ENCODE measurements around the gene PRRG3. TPM values are rescaled to one million over a fixed set of nuclear protein-coding genes. Genes with fewer than 3 reads are reported as not detected.

Gene PRRG3
- polyA plus RNA-seq, 1 donor (not counting 4 experiments of a cell fraction or from before 2014, with no cell fraction given), result not detected

- no peak overlapping the region for H3K9ac ChIP-seq (ENCODE audit: control insufficient read depth, extremely low read depth, insufficient read depth, low read length)
- TF ChIP-seq EZH2 (IDR thresholded peaks at IDR 0.05; ENCODE audit: low read length) (no peak), CTCF (optimal IDR thresholded peaks at IDR 0.05 in 1 of 3, IDR thresholded peaks at IDR 0.05 in 1 of 3, conservative IDR thresholded peaks at IDR 0.05 in 1 of 3; ENCODE audit: extremely low read depth in 1 of 3, insufficient read depth in 2 of 3, low read length in 3 of 3) (no peak)
- no peaks in the 10 kb centered on the region for H3K9me3 ChIP-seq (ENCODE audit: control insufficient read depth, low read depth, low read length)
- H3K27me3 ChIP-seq (ENCODE audit: control insufficient read depth, extremely low read depth, insufficient read depth, low read length), result no peaks in the 10 kb centered on the region
- no peaks in the 10 kb centered on the region for H3K79me2 ChIP-seq (ENCODE audit: control insufficient read depth, insufficient read depth, low read length)
- H3K9me1 ChIP-seq (ENCODE audit: control insufficient read depth, extremely low read depth, insufficient read depth, low read length), result no peaks in the 10 kb centered on the region
- no peaks in the 10 kb centered on the region for H3K36me3 ChIP-seq (ENCODE audit: control insufficient read depth in 2 of 2, extremely low read depth in 1 of 2, insufficient read depth in 2 of 2, low read length in 2 of 2)
- H2AFZ ChIP-seq (ENCODE audit: control insufficient read depth, low read length), result no peak overlapping the region
- dilution Hi-C loops (cut with MboI; ENCODE audit: extremely low pct_ligation_motif_present, low sequenced_read_pairs), result no loop called here
- DNase-seq (ENCODE audit: low read depth, low spot score) (no peak), FAIRE-seq (no peak)
- H3K27ac ChIP-seq (ENCODE audit: control insufficient read depth, insufficient read depth, low read length), result no peak overlapping the region
- H3K4me1 ChIP-seq (ENCODE audit: control insufficient read depth, extremely low read depth, insufficient read depth, low read length), result no peaks in the 10 kb centered on the region
- no peak overlapping the region for H3K4me3 ChIP-seq (ENCODE audit: control insufficient read depth in 2 of 3, extremely low read depth in 1 of 3, insufficient read depth in 2 of 3, low read depth in 1 of 3, low read length in 3 of 3)
- H4K20me1 ChIP-seq (ENCODE audit: control insufficient read depth, extremely low read depth, insufficient read depth, low read length), result no peaks in the 10 kb centered on the region
- H3K4me2 ChIP-seq (ENCODE audit: control insufficient read depth, extremely low read depth, insufficient read depth, low read depth, low read length), result no peak overlapping the region
Measured at GRCh38 chrX:151711154-151711553, 15.9 kb downstream of the PRRG3 start.

- Histone ChIP-seq H2AFZ (ENCODE audit: control insufficient read depth, low read length) (no peak overlapping the region), H3K4me2 (ENCODE audit: control insufficient read depth, extremely low read depth, insufficient read depth, low read depth, low read length) (no peak overlapping the region), H3K4me3 (ENCODE audit: control insufficient read depth in 2 of 3, extremely low read depth in 1 of 3, insufficient read depth in 2 of 3, low read depth in 1 of 3, low read length in 3 of 3) (no peak overlapping the region), H3K9me1 (ENCODE audit: control insufficient read depth, extremely low read depth, insufficient read depth, low read length) (no peaks in the 10 kb centered on the region), H3K9me3 (ENCODE audit: control insufficient read depth, low read depth, low read length) (no peaks in the 10 kb centered on the region), H3K4me1 (ENCODE audit: control insufficient read depth, extremely low read depth, insufficient read depth, low read length) (no peaks in the 10 kb centered on the region), H3K36me3 (ENCODE audit: control insufficient read depth in 2 of 2, extremely low read depth in 1 of 2, insufficient read depth in 2 of 2, low read length in 2 of 2) (no peaks in the 10 kb centered on the region), H3K79me2 (ENCODE audit: control insufficient read depth, insufficient read depth, low read length) (no peaks in the 10 kb centered on the region), H3K9ac (ENCODE audit: control insufficient read depth, extremely low read depth, insufficient read depth, low read length) (no peak overlapping the region), H3K27ac (ENCODE audit: control insufficient read depth, insufficient read depth, low read length) (no peak overlapping the region), H3K27me3 (ENCODE audit: control insufficient read depth, extremely low read depth, insufficient read depth, low read length) (no peaks in the 10 kb centered on the region), H4K20me1 (ENCODE audit: control insufficient read depth, extremely low read depth, insufficient read depth, low read length) (no peaks in the 10 kb centered on the region)
- DNase-seq (ENCODE audit: low read depth, low spot score) (no peak), FAIRE-seq (no peak)
- TF ChIP-seq EZH2 (IDR thresholded peaks at IDR 0.05; ENCODE audit: low read length), result no peak
- TF ChIP-seq CTCF (optimal IDR thresholded peaks at IDR 0.05 in 1 of 3, IDR thresholded peaks at IDR 0.05 in 1 of 3, conservative IDR thresholded peaks at IDR 0.05 in 1 of 3; ENCODE audit: extremely low read depth in 1 of 3, insufficient read depth in 2 of 3, low read length in 3 of 3), result no peak
- dilution Hi-C loops (cut with MboI; ENCODE audit: extremely low pct_ligation_motif_present, low sequenced_read_pairs), result no loop called here
Measured at GRCh38 chrX:151711787-151712186, 16.5 kb downstream of the PRRG3 start.

Measured in keratinocyte (primary cell).